IMR-90 (cell line): ENCODE measurements around the gene XPO6. TPM values are rescaled to one million over a fixed set of nuclear protein-coding genes. Genes with fewer than 3 reads are reported as not detected.

Source experiments
- ATAC-seq: fragments of 200-7000 bp; cut with Tn5 transposase; 2 replicates; pipeline ENCODE4 v1.9.1; 2020; ENCODE audit warnings: low read depth, mild to moderate bottlenecking, moderate library complexity
- BruUV-seq: library from RNA; stranded (reverse); fragments of 400-500 nt; replicated peaks from 2 replicates; lab custom pipeline; 2021; lab: Mats Ljungman, UMichigan
- CTCF ChIA-PET: fragments of 300-600 bp; formaldehyde crosslinking; extraction: SDS; loops from one replicate; lab custom pipeline; 2021; ENCODE audit warnings: antibody characterized with exemption; lab: Yijun Ruan, JAX
- POLR2A ChIA-PET: fragments of 300-600 bp; sonication (Branson Sonifier 250); formaldehyde crosslinking; loops from one replicate; lab custom pipeline; 2022; ENCODE audit warnings: antibody characterized with exemption; ENCODE audit not compliant: unreplicated experiment; lab: Charles Lee
- DNase-seq: peaks from one replicate; pipeline ENCODE4 v3.0.0; 2013
- H2AFZ ChIP-seq: replicated peaks from 2 replicates; pipeline ENCODE3; 2013; ENCODE audit warnings: low read length, mild to moderate bottlenecking; ENCODE audit not compliant: poor library complexity
- H2AK5ac ChIP-seq: 2 replicates; pipeline ENCODE4 v1.6.1; 2013; ENCODE audit warnings: low read depth, low read length, inconsistent platforms
- H2AK9ac ChIP-seq: replicated peaks from 2 replicates; pipeline ENCODE3; 2013; ENCODE audit warnings: mild to moderate bottlenecking, low read depth, low read length, moderate library complexity; ENCODE audit not compliant: poor library complexity
- H2BK120ac ChIP-seq: 2 replicates; pipeline ENCODE4 v1.6.1; 2013; ENCODE audit warnings: low read depth, low read length, inconsistent platforms
- H2BK15ac ChIP-seq: 3 replicates; pipeline ENCODE4 v1.6.1; 2013; ENCODE audit warnings: low read depth, low read length, inconsistent platforms
- H2BK20ac ChIP-seq: 2 replicates; pipeline ENCODE4 v1.6.1; 2013; ENCODE audit warnings: low read depth, mild to moderate bottlenecking, inconsistent platforms, low read length, moderate library complexity
- H2BK5ac ChIP-seq: 2 replicates; pipeline ENCODE4 v1.6.1; 2013; ENCODE audit warnings: mild to moderate bottlenecking, low read depth, low read length, inconsistent platforms; ENCODE audit not compliant: poor library complexity, severe bottlenecking
- H3K14ac ChIP-seq: replicated peaks from 2 replicates; pipeline ENCODE4 v1.6.1; 2013; ENCODE audit warnings: low read depth, low read length, inconsistent platforms
- H3K18ac ChIP-seq: 2 replicates; pipeline ENCODE4 v1.6.1; 2013; ENCODE audit warnings: low read depth, low read length, control low read depth
- H3K23ac ChIP-seq: 2 replicates; pipeline ENCODE4 v1.6.1; 2013; ENCODE audit warnings: low read depth, low read length, inconsistent platforms
- H3K27ac ChIP-seq: 2 replicates; pipeline ENCODE4 v1.5.1; 2013; ENCODE audit warnings: mild to moderate bottlenecking, control low read depth, low read length; ENCODE audit not compliant: insufficient read depth
- H3K27me3 ChIP-seq: 2 replicates; pipeline ENCODE4 v1.6.1; 2013; ENCODE audit warnings: low read length; ENCODE audit not compliant: control insufficient read depth, insufficient read depth
- H3K36me3 ChIP-seq: 2 replicates; pipeline ENCODE4 v1.6.1; 2013; ENCODE audit warnings: low read length, mixed read lengths; ENCODE audit not compliant: control insufficient read depth, insufficient read depth
- H3K4ac ChIP-seq: 2 replicates; pipeline ENCODE4 v1.6.1; 2013; ENCODE audit warnings: low read depth, low read length, inconsistent platforms
- H3K4me1 ChIP-seq: 2 replicates; pipeline ENCODE4 v1.6.1; 2013; ENCODE audit warnings: low read length, mixed read lengths; ENCODE audit not compliant: control insufficient read depth, insufficient read depth
- H3K4me2 ChIP-seq: 2 replicates; pipeline ENCODE4 v1.6.1; 2013; ENCODE audit warnings: low read depth, mild to moderate bottlenecking, control low read depth, low read length, moderate library complexity
- H3K4me3 ChIP-seq: 2 replicates; pipeline ENCODE4 v1.5.1; 2013; ENCODE audit warnings: low read depth, mild to moderate bottlenecking, control low read depth, low read length, moderate library complexity; ENCODE audit not compliant: insufficient read depth
- H3K56ac ChIP-seq: 2 replicates; pipeline ENCODE4 v1.6.1; 2013; ENCODE audit warnings: low read length, inconsistent platforms; ENCODE audit not compliant: insufficient read depth; ENCODE audit errors: extremely low read depth
- H3K79me1 ChIP-seq, 2 experiments: 2 replicates each; pipeline ENCODE4 v1.6.1; 2013; ENCODE audit warnings: low read length in 2 of 2, inconsistent platforms in 1 of 2, low read depth in 1 of 2
- H3K9ac ChIP-seq: 2 replicates; pipeline ENCODE4 v1.6.1; 2013; ENCODE audit warnings: low read depth, low read length, control low read depth
- H3K9me1 ChIP-seq: 2 replicates; pipeline ENCODE4 v1.6.1; 2013; ENCODE audit warnings: low read length, inconsistent platforms; ENCODE audit not compliant: insufficient read depth
- H3K9me3 ChIP-seq: 2 replicates; pipeline ENCODE4 v1.6.1; 2013; ENCODE audit warnings: low read length; ENCODE audit not compliant: control insufficient read depth, insufficient read depth
- H4K20me1 ChIP-seq: 2 replicates; pipeline ENCODE4 v1.6.1; 2013; ENCODE audit warnings: low read length, inconsistent platforms; ENCODE audit not compliant: insufficient read depth
- H4K5ac ChIP-seq: 2 replicates; pipeline ENCODE4 v1.6.1; 2013; ENCODE audit warnings: mild to moderate bottlenecking, low read depth, low read length, control low read depth
- H4K8ac ChIP-seq, 2 experiments: 2 replicates each; pipeline ENCODE4 v1.6.1; 2013; ENCODE audit warnings: low read depth in 2 of 2, low read length in 2 of 2, control low read depth in 1 of 2, inconsistent platforms in 1 of 2
- H4K91ac ChIP-seq: 2 replicates; pipeline ENCODE4 v1.6.1; 2013; ENCODE audit warnings: low read depth, low read length, inconsistent platforms; ENCODE audit not compliant: insufficient read depth
- CEBPB ChIP-seq: IDR thresholded peaks from 2 replicates; pipeline ENCODE4 v1.6.1; 2012; ENCODE audit warnings: low read depth, low read length, improper control_type of control experiment
- CTCF ChIP-seq: conservative IDR thresholded peaks from 2 replicates; pipeline ENCODE4 v1.5.1; 2012; ENCODE audit warnings: mild to moderate bottlenecking, low read depth, low read length, improper control_type of control experiment
- ELK1 ChIP-seq: fragments of 150-350 bp; IDR thresholded peaks from 2 replicates; pipeline ENCODE4 v1.6.1; 2016; ENCODE audit warnings: low read depth, mild to moderate bottlenecking, low read length, moderate library complexity, borderline replicate concordance
- FOS ChIP-seq: fragments of 150-350 bp; IDR thresholded peaks from 2 replicates; pipeline ENCODE4 v1.6.1; 2016; ENCODE audit warnings: low read depth, low read length
- MAZ ChIP-seq: IDR thresholded peaks from 2 replicates; pipeline ENCODE4 v1.6.1; 2012; ENCODE audit warnings: low read depth, mild to moderate bottlenecking, low read length, improper control_type of control experiment, moderate library complexity, borderline replicate concordance
- POLR2A ChIP-seq: IDR thresholded peaks from 2 replicates; pipeline ENCODE4 v1.6.1; 2012; ENCODE audit warnings: mild to moderate bottlenecking, low read depth, low read length
- RAD21 ChIP-seq: IDR thresholded peaks from 2 replicates; pipeline ENCODE4 v1.6.1; 2012; ENCODE audit warnings: low read length, improper control_type of control experiment
- RFX5 ChIP-seq: IDR thresholded peaks from 2 replicates; pipeline ENCODE4 v1.8.0; 2012; ENCODE audit warnings: low read depth, mild to moderate bottlenecking, low read length, moderate library complexity
- SMC3 ChIP-seq: fragments of 150-350 bp; IDR thresholded peaks from 2 replicates; pipeline ENCODE4 v1.6.1; 2016; ENCODE audit warnings: low read depth, mild to moderate bottlenecking, antibody characterized with exemption, low read length, moderate library complexity
- USF2 ChIP-seq: fragments of 150-350 bp; IDR thresholded peaks from 2 replicates; pipeline ENCODE4 v1.6.1; 2017; ENCODE audit warnings: mild to moderate bottlenecking, antibody characterized with exemption, low read length, low read depth
- WGBS, 2 experiments: methylation state at CpG; one replicate each; pipeline versions ENCODE4 v1.1.5 to v1.1.7; 2013; ENCODE audit warnings: missing lambda C conversion rate in 2 of 2; ENCODE audit not compliant: insufficient read length in 1 of 2; ENCODE audit errors: extremely low coverage in 2 of 2; 5-methylcytosine and 5-hydroxymethylcytosine counted together
- dilution Hi-C: fragments of 300-500 bp; cut with HindIII; formaldehyde crosslinking; loops from one replicate; pipeline ENCODE4 v1.14.3; 2018; ENCODE audit warnings: low sequenced_read_pairs; ENCODE audit not compliant: unreplicated experiment
- in situ Hi-C: fragments of 300-500 bp; cut with MboI; formaldehyde crosslinking; loops from 3 replicates; pipeline ENCODE4 v1.14.3; 2019; ENCODE audit warnings: low sequenced_read_pairs, inconsistent platforms, mixed read lengths
- intact Hi-C: fragments of 100-400 bp; cut with micrococcal nuclease; formaldehyde crosslinking; loops from 2 replicates; pipeline ENCODE4 v1.10.0; 2022
- polyA plus RNA-seq, 3 experiments: library from polyadenylated mRNA; depleted of rRNA; stranded (reverse); fragments of >200 nt; gene quantifications; 2 replicates each; pipeline ENCODE4 v1.2.3, GENCODE V29; 2012; ENCODE audit warnings: low replicate concordance in 1 of 3
- total RNA-seq: library from RNA; depleted of rRNA; stranded (reverse); fragments of >200 nt; gene quantifications from 2 replicates; pipeline ENCODE4 v1.2.3, GENCODE V29; 2012

Gene XPO6
- total and polyA plus RNA-seq, 2 of the 4 experiments (the other 2 are of a cell fraction), result 108 to 184 TPM

GRCh38 chr16:28064150-28064549 lies 147.6 kb downstream of the XPO6 start:
- no peak for TF ChIP-seq FOS
- no peak for TF ChIP-seq RAD21
- no peak for TF ChIP-seq SMC3
- no peak for TF ChIP-seq CTCF
- TF ChIP-seq MAZ, result no peak
- TF ChIP-seq ELK1, result no peak
- TF ChIP-seq POLR2A, result no peak
- no peak for TF ChIP-seq CEBPB
- TF ChIP-seq USF2, result no peak
- TF ChIP-seq RFX5, result no peak
- no peak overlapping the region for H2BK20ac ChIP-seq
- intact Hi-C loops (no loop called here), dilution Hi-C loops (no loop called here), in situ Hi-C loops (loop anchor here (10.0 kb wide), 1 partner anchor 279 kb away; no protein-coding TSS in a partner anchor)
- H2BK15ac ChIP-seq, result no peak overlapping the region
- no peak overlapping the region for H4K8ac ChIP-seq
- H3K27me3 ChIP-seq, result peaks cover 68% of the 10 kb centered on the region
- H2BK5ac ChIP-seq, result no peak overlapping the region
- no peak for DNase-seq
- ChIA-PET POLR2A (no interaction called here), CTCF (no interaction called here)
- no peak for ATAC-seq
- no peak overlapping the region for H2AFZ ChIP-seq
- H3K14ac ChIP-seq, result no peak overlapping the region
- no peak overlapping the region for H2BK120ac ChIP-seq
- no peak overlapping the region for H3K23ac ChIP-seq
- H3K56ac ChIP-seq, result no peak overlapping the region
- H4K20me1 ChIP-seq, result no peaks in the 10 kb centered on the region
- no peaks in the 10 kb centered on the region for H3K36me3 ChIP-seq
- H3K9me1 ChIP-seq, result 0 out of 2 replicates have a peak, but pooled peaks cover 4% of the 10 kb centered on the region
- no CpG with 5 or more reads among the region's 3 CpGs for WGBS, 2 experiments
- H3K4ac ChIP-seq, result no peak overlapping the region
- H4K5ac ChIP-seq, result no peak overlapping the region
- no peak overlapping the region for H2AK9ac ChIP-seq
- H3K4me3 ChIP-seq, result no peak overlapping the region
- no peak overlapping the region for H4K91ac ChIP-seq
- no peaks in the 10 kb centered on the region for H3K4me1 ChIP-seq
- H3K9ac ChIP-seq, result no peak overlapping the region
- no peak overlapping the region for H2AK5ac ChIP-seq
- no TSS peak for BruUV-seq
- H3K4me2 ChIP-seq, result no peak overlapping the region
- H3K18ac ChIP-seq, result no peak overlapping the region
- no peak overlapping the region for H3K27ac ChIP-seq
- no peaks in the 10 kb centered on the region for H3K79me1 ChIP-seq
- H3K9me3 ChIP-seq, result no peaks in the 10 kb centered on the region
